ENCODE results near the gene HEMGN. TPM values are rescaled to one million over a fixed set of nuclear protein-coding genes. Genes with fewer than 3 reads are reported as not detected.

The HEMGN gene
- total and polyA plus RNA-seq, 2 donors (not counting 1 experiment from before 2014, with no cell fraction given): 0.06 TPM; not detected in 1

- no peak for ATAC-seq (ENCODE audit: low read depth)
- TF ChIP-seq EZH2 (IDR thresholded peaks at IDR 0.05; ENCODE audit: borderline replicate concordance, insufficient read depth, low read depth, low read length, poor library complexity, severe bottlenecking): no peak
- Histone ChIP-seq H3K4me3 (ENCODE audit: control extremely low read depth in 1 of 5, extremely low read depth in 1 of 5, insufficient read depth in 1 of 5, low read depth in 2 of 5, low read length in 4 of 5) (no peak overlapping the region), H3K27ac (ENCODE audit: low read length in 2 of 2) (peak overlapping the region in 1 of 2 donors; percentile 28), H3K79me2 (ENCODE audit: control insufficient read depth, insufficient read depth, low read length) (peaks cover 26% of the 10 kb centered on the region), H3K4me1 (ENCODE audit: control insufficient read depth in 2 of 2, insufficient read depth in 2 of 2, low read length in 2 of 2) (peaks cover 20 to 29% of the 10 kb centered on the region in 2 donors), H3K36me3 (replicated peaks in 1 of 2; ENCODE audit: control extremely low read depth in 1 of 2, control insufficient read depth in 1 of 2, extremely low read depth in 1 of 2, insufficient read depth in 2 of 2, low read length in 1 of 2) (peaks cover 2 to 68% of the 10 kb centered on the region in 2 experiments), H3K4me2 (replicated peaks; ENCODE audit: low read depth, low read length, poor library complexity, severe bottlenecking) (no peak overlapping the region), H4K20me1 (ENCODE audit: control insufficient read depth, insufficient read depth, low read length, poor library complexity, severe bottlenecking) (no peaks in the 10 kb centered on the region), H3K9ac (ENCODE audit: low read length) (no peak overlapping the region), H3K9me3 (ENCODE audit: control extremely low read depth in 1 of 3, control insufficient read depth in 2 of 3, insufficient read depth in 1 of 3, low read length in 2 of 3) (no peaks in the 10 kb centered on the region), H3K27me3 (replicated peaks in 1 of 4; ENCODE audit: control extremely low read depth in 1 of 4, control insufficient read depth in 3 of 4, insufficient read depth in 4 of 4, low read length in 3 of 4) (no peaks in the 10 kb centered on the region), H2AFZ (ENCODE audit: insufficient read depth, low read depth, low read length, poor library complexity, severe bottlenecking) (no peak overlapping the region)
- intact Hi-C loops (cut with micrococcal nuclease): no loop called here
- Mint-ChIP-seq H3K9me3 (ENCODE audit: insufficient read depth) (no peaks in the 10 kb centered on the region), H3K4me1 (peaks cover 37% of the 10 kb centered on the region), H3K4me3 (no peak overlapping the region), H3K27ac (peak overlapping the region; percentile 60), H3K27me3 (no peaks in the 10 kb centered on the region)
- WGBS (ENCODE audit: insufficient coverage): 98% methylated on average over 6 of the region's 6 CpGs
- DNase-seq: no peak
- CTCF ChIA-PET: interaction anchor here (1.0 to 4.5 kb wide), 2 partner anchors 10 to 12 kb away, joined by 3 to 31 read pairs; partner anchors contain the start of gene TRMO
- POLR2A ChIA-PET: no interaction called here
These were observed 27.6 kb downstream of the HEMGN start for GRCh38 chr9:97910357-97910756.

GRCh38 chr9:97908705-97909104, 29.3 kb downstream of the HEMGN start:
- H3K4me1 Mint-ChIP-seq: peaks cover 42% of the 10 kb centered on the region
- H3K27me3 Mint-ChIP-seq: no peaks in the 10 kb centered on the region
- Histone ChIP-seq H3K4me3 (ENCODE audit: control extremely low read depth in 1 of 5, extremely low read depth in 1 of 5, insufficient read depth in 1 of 5, low read depth in 2 of 5, low read length in 4 of 5) (no peak overlapping the region), H3K27me3 (replicated peaks in 1 of 4; ENCODE audit: control extremely low read depth in 1 of 4, control insufficient read depth in 3 of 4, insufficient read depth in 4 of 4, low read length in 3 of 4) (no peaks in the 10 kb centered on the region), H4K20me1 (ENCODE audit: control insufficient read depth, insufficient read depth, low read length, poor library complexity, severe bottlenecking) (no peaks in the 10 kb centered on the region), H3K9ac (ENCODE audit: low read length) (no peak overlapping the region), H3K4me1 (ENCODE audit: control insufficient read depth in 2 of 2, insufficient read depth in 2 of 2, low read length in 2 of 2) (peaks cover 20 to 32% of the 10 kb centered on the region in 2 donors), H3K79me2 (ENCODE audit: control insufficient read depth, insufficient read depth, low read length) (peaks cover 31% of the 10 kb centered on the region), H2AFZ (ENCODE audit: insufficient read depth, low read depth, low read length, poor library complexity, severe bottlenecking) (no peak overlapping the region), H3K9me3 (ENCODE audit: control extremely low read depth in 1 of 3, control insufficient read depth in 2 of 3, insufficient read depth in 1 of 3, low read length in 2 of 3) (no peaks in the 10 kb centered on the region), H3K27ac (ENCODE audit: low read length in 2 of 2) (peak overlapping the region in 1 of 2 donors; percentile 54), H3K4me2 (replicated peaks; ENCODE audit: low read depth, low read length, poor library complexity, severe bottlenecking) (no peak overlapping the region), H3K36me3 (replicated peaks in 1 of 2; ENCODE audit: control extremely low read depth in 1 of 2, control insufficient read depth in 1 of 2, extremely low read depth in 1 of 2, insufficient read depth in 2 of 2, low read length in 1 of 2) (peaks cover 2 to 67% of the 10 kb centered on the region in 2 experiments)
- DNase-seq (peak; percentile 25), ATAC-seq (ENCODE audit: low read depth) (no peak)
- ChIA-PET POLR2A (no interaction called here), CTCF (interaction anchor here (1.1 to 4.5 kb wide), 5 partner anchors 8 to 19 kb away, joined by 3 to 31 read pairs (median 4); partner anchors contain the start of gene TRMO)
- no peak overlapping the region for H3K4me3 Mint-ChIP-seq
- TF ChIP-seq EZH2 (IDR thresholded peaks at IDR 0.05; ENCODE audit: borderline replicate concordance, insufficient read depth, low read depth, low read length, poor library complexity, severe bottlenecking): no peak
- TF ChIP-seq CTCF (IDR thresholded peaks at IDR 0.05): no peak
- no CpG with 5 or more reads among the region's 1 CpG for WGBS (ENCODE audit: insufficient coverage)
- no peaks in the 10 kb centered on the region for H3K9me3 Mint-ChIP-seq (ENCODE audit: insufficient read depth)
- intact Hi-C loops (cut with micrococcal nuclease): no loop called here
- no peak overlapping the region for H3K27ac Mint-ChIP-seq
